ENCODE results near the gene SOX14.

- TF ChIP-seq CTCF (IDR thresholded peaks at IDR 0.05; ENCODE audit: low read depth, low read length, poor library complexity, severe bottlenecking) (no peak), EZH2phosphoT487 (IDR thresholded peaks at IDR 0.05; ENCODE audit: borderline replicate concordance, low read length) (no peak)
These were observed 39.9 kb upstream of the SOX14 start for GRCh38 chr3:137724240-137724639.

Data from DOHH2 (cell line).